Activated CD4-positive, alpha-beta T cell treated with anti-CD3 and anti-CD28 coated beads, Interleukin-2, amount 10 ng/mL, durations not matched to agents 24 days and 14 days (primary cell): ENCODE data around the gene UBE2J2. TPM values are rescaled to one million over a fixed set of nuclear protein-coding genes. Genes with fewer than 3 reads are reported as not detected.

Source experiments
- DNase-seq: peaks from one replicate; pipeline ENCODE4 v3.0.0; 2022
- H3K27ac Mint-ChIP-seq: one replicate; pipeline ENCODE4 v1.8.0; 2022; ENCODE audit warnings: mild to moderate bottlenecking, mixed read lengths
- H3K27me3 Mint-ChIP-seq: one replicate; pipeline ENCODE4 v1.8.0; 2022; ENCODE audit warnings: mixed read lengths
- H3K36me3 Mint-ChIP-seq: one replicate; pipeline ENCODE4 v1.8.0; 2022; ENCODE audit warnings: low read depth, mild to moderate bottlenecking, mixed read lengths
- H3K4me1 Mint-ChIP-seq: one replicate; pipeline ENCODE4 v1.8.0; 2021; ENCODE audit warnings: mixed read lengths
- H3K4me3 Mint-ChIP-seq: one replicate; pipeline ENCODE4 v1.8.0; 2022; ENCODE audit warnings: mild to moderate bottlenecking, moderate library complexity, mixed read lengths
- H3K9me3 Mint-ChIP-seq: one replicate; pipeline ENCODE4 v1.8.0; 2021; ENCODE audit warnings: mixed read lengths
- intact Hi-C: fragments of 100-400 bp; cut with micrococcal nuclease; formaldehyde crosslinking; loops from one replicate; pipeline ENCODE4 v1.15.1; 2023
- total RNA-seq: library from RNA; stranded (reverse); gene quantifications from 2 replicates; pipeline ENCODE4 v1.2.3, GENCODE V29; 2022

The UBE2J2 gene
- total RNA-seq, 1 donor from 2014 or later: 87.3 TPM

DNA sequence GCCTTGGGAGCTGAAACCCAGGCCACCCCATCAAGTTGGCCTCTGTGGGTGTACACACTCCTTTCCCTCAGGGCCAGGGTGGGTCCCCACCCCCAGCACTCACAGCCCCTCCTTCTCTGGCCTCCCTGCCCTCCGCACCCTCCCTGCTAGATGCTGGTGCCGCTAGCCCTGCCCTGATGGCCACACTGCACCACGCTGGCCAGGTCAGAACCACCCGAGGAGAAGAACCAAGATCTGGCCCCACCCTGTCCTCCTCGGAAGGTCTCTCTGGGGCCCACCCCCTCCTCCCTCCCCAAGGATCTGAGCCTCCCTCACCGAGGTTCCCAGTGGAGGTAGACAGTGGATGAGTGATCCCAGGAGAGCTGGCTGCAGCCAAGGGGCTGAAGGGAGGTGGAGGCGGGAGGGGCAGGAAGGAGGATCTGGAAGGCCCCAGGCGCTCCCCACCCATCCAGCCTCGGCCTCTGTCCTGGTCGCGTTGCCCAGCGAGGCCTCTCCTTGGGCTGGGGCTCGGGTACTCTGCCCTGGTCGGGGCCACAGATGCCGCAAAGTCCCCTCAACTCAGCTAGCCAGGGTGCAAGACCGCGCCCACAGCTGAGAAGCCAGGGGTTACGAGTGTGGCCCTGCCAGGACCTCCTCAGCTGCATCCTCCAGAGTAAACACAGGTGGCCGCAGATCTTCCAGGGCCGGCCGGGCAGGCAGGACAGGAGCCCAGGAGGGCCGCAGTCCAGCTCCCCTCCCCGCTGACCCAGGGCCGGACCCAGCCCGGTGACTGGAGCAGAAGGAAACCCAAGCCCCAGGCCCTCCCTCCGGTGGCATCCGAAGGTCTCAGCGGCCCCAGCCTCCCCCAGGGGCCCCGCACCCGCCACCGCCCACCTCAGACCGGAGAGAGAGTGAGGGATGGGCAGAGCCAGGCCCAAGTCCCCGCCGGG lies 36.4 kb downstream of the UBE2J2 start:
- Mint-ChIP-seq H3K36me3 (peaks cover 17% of the 10 kb centered on the region), H3K4me3 (no peak overlapping the region), H3K9me3 (peaks cover 3% of the 10 kb centered on the region), H3K27ac (no peak overlapping the region), H3K27me3 (no peaks in the 10 kb centered on the region), H3K4me1 (peaks cover 12% of the 10 kb centered on the region)
- no peak for DNase-seq
- intact Hi-C loops: no loop called here

DNA sequence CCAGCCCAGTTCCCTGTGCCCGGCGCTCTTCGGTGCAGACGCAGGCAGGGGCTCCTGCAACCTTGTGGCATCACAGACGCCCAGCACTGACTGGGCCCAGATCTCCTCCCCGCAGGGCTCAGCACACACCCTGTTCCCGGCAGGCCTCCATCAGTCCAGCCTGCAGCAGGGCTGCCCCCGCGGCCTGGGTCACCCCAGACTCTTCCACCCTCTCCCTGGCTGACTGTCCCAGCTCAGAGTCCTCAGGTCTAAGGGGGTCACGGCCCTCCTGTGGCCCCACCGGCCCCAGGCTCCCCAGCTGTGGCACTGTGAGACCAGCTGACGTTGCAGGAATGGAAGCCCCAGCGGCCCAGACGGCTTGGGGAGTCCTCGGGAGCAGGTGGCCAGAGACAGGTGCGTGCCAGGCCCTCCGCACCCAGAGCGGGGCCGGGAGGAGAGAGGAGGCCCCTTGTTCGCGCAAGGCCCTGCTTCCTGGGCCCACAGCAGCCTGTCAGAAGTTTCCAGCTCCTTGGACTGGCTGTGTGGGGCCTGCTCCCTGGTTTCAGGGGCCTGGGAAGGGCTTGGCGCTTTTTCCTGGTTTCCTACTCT lies 37.4 kb downstream of the UBE2J2 start:
- no peak overlapping the region for H3K27ac Mint-ChIP-seq
- DNase-seq: no peak
- H3K4me1 Mint-ChIP-seq: peaks cover 12% of the 10 kb centered on the region
- H3K9me3 Mint-ChIP-seq: peaks cover 3% of the 10 kb centered on the region
- intact Hi-C loops: no loop called here
- H3K36me3 Mint-ChIP-seq: peaks cover 18% of the 10 kb centered on the region
- H3K4me3 Mint-ChIP-seq: no peak overlapping the region
- H3K27me3 Mint-ChIP-seq: no peaks in the 10 kb centered on the region

DNA sequence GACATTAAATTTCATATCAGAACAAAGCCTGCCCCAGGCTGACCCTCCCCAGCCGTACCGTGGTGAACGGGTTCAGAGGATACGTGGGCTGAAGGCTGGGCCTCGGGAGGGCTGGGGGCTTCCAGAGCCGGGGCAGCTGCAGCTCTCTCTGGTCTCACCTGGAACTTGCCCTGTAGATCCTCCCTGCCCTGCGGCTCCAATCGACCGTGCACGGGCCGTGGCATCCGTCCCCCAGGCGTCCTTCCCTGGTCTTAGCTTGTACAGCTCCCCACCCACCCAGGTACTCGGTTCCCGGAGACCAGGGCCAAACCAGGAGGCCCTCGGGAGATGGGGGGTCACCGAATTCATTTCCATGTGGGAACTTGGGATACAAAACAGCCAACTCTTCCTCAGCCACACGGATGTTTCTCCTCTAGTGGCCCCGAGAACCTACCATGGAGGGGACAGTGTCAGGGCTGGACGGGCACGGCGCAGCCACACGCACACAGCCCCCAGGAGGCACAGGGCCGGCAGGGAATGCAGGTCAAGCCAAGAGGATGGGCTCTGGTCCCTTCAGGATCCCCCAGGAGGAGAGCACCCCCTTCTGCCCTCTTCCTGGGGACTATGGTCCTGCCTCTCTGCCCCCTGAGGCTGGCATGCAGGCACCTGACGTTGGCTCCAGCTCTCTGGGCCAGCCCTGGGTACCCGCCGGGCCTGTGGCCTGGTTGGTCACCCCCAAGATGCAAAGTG lies 38.5 kb downstream of the UBE2J2 start:
- DNase-seq: no peak
- Mint-ChIP-seq H3K36me3 (peaks cover 27% of the 10 kb centered on the region), H3K27me3 (no peaks in the 10 kb centered on the region), H3K4me3 (no peak overlapping the region), H3K9me3 (peaks cover 3% of the 10 kb centered on the region), H3K4me1 (peaks cover 18% of the 10 kb centered on the region), H3K27ac (no peak overlapping the region)
- intact Hi-C loops: no loop called here

DNA sequence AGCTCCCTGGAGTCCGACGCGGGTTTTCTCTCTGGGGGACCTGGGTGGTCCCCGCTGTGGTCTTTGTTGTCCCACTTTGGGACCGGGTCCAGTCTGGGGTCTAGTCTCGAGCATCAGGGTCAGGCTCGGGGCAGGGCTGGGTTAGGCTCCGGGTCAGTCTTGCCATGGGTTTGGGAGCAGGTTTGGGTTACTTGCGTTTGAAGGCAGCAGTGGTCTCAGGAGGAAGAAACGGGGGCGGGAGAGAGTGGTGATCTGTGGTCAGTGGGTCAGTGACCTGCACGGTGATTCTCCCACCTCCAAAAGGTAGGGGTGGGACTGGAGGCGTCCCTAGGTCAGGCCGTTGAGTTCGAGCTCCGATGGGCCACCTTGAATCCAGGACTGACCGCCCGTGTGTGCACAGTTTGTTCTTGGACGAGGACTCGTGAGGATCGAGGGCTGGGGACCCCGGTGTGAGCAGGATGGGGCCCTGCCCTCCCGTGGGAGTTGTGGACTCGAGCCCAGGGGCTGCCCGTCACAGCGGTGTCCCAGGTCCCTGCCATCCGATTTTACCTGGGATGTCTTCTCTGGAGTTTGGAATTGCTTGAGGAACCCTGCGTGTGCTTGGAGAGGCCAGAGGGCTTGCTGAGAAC lies 39.4 kb downstream of the UBE2J2 start:
- DNase-seq: no peak
- H3K4me3 Mint-ChIP-seq: peak overlapping the region; percentile 74
- H3K36me3 Mint-ChIP-seq: peaks cover 35% of the 10 kb centered on the region
- intact Hi-C loops: no loop called here
- H3K4me1 Mint-ChIP-seq: peaks cover 26% of the 10 kb centered on the region
- peaks cover 3% of the 10 kb centered on the region for H3K9me3 Mint-ChIP-seq
- H3K27ac Mint-ChIP-seq: peak overlapping the region; percentile 81
- no peaks in the 10 kb centered on the region for H3K27me3 Mint-ChIP-seq

DNA sequence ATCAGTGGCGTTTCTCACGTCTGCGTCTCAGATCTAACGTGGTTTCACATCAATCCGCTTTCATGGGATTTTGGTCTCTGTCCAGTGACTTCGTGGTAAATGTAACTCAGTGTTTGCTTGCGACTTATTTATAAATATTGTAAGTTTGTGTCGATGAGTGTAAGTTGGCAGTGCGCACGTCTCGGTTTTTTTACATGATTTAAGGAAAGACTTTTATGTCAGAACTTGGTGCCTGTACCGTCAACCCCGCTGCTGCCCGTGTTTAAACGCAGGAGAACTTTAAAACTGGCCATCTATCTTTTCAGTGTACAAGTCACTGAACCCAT lies 40.1 kb downstream of the UBE2J2 start:
- intact Hi-C loops: no loop called here

DNA sequence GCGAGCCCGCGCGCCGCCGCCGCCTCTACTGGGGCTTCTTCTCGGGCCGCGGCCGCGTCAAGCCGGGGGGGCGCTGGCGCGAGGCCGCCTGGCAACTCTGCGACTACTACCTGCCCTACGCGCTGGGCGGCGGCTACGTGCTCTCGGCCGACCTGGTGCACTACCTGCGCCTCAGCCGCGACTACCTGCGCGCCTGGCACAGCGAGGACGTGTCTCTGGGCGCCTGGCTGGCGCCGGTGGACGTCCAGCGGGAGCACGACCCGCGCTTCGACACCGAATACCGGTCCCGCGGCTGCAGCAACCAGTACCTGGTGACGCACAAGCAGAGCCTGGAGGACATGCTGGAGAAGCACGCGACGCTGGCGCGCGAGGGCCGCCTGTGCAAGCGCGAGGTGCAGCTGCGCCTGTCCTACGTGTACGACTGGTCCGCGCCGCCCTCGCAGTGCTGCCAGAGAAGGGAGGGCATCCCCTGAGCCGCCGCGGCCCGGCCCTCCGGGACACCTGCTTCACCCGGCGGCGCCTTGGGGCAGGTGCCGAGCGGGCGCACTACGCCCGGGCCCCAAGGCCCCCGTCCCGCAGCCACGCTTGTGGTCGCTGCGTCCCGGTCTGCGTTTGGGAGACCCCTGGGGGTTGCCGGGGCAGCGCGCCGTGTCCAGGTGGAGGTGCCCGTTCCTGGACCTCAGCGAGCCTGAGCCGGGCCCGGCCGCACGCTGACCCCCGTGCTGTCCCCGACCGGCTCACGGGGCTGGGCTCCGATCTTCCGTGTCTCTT lies 40.7 kb downstream of the UBE2J2 start:
- peaks cover 40% of the 10 kb centered on the region for H3K36me3 Mint-ChIP-seq

More for the DNA sequence above, 40.1 kb downstream of the UBE2J2 start:
- H3K36me3 Mint-ChIP-seq: peaks cover 38% of the 10 kb centered on the region
- no peaks in the 10 kb centered on the region for H3K27me3 Mint-ChIP-seq
- peaks cover 3% of the 10 kb centered on the region for H3K9me3 Mint-ChIP-seq
- H3K4me1 Mint-ChIP-seq: peaks cover 26% of the 10 kb centered on the region
- no peak for DNase-seq
- peak overlapping the region; percentile 81 for H3K27ac Mint-ChIP-seq
- peak overlapping the region; percentile 74 for H3K4me3 Mint-ChIP-seq

DNA sequence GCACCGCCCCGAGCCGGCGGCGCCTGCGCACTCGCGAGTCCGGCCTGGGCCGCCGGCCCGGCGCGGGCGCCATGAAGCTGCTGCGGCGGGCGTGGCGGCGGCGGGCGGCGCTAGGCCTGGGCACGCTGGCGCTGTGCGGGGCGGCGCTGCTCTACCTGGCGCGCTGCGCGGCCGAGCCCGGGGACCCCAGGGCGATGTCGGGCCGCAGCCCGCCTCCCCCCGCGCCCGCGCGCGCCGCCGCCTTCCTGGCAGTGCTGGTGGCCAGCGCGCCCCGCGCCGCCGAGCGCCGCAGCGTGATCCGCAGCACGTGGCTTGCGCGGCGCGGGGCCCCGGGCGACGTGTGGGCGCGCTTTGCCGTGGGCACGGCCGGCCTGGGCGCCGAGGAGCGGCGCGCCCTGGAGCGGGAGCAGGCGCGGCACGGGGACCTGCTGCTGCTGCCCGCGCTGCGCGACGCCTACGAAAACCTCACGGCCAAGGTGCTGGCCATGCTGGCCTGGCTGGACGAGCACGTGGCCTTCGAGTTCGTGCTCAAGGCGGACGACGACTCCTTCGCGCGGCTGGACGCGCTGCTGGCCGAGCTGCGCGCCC lies 41.4 kb downstream of the UBE2J2 start, which contains the start of gene B3GALT6:
Gene B3GALT6 (plus strand): TSS at position 30 of the 588 bp plus-strand sequence. CDS start 42 bp downstream, at position 72.
- intact Hi-C loops: no loop called here
- DNase-seq: no peak
- H3K27ac Mint-ChIP-seq: peak within 1 kb of the TSS; percentile 86
- H3K4me3 Mint-ChIP-seq: peak within 1 kb of the TSS; percentile 91
- peaks cover 26% of the 10 kb centered on the region for H3K4me1 Mint-ChIP-seq
- peaks cover 43% of the 10 kb centered on the region for H3K36me3 Mint-ChIP-seq
- no peaks in the 10 kb centered on the region for H3K27me3 Mint-ChIP-seq
- peaks cover 3% of the 10 kb centered on the region for H3K9me3 Mint-ChIP-seq

More for the DNA sequence above, 40.7 kb downstream of the UBE2J2 start:
- Mint-ChIP-seq H3K4me1 (peaks cover 26% of the 10 kb centered on the region), H3K27ac (peak overlapping the region; percentile 81), H3K27me3 (no peaks in the 10 kb centered on the region), H3K9me3 (peaks cover 3% of the 10 kb centered on the region), H3K4me3 (peak overlapping the region; percentile 78)
- DNase-seq: no peak
- intact Hi-C loops: no loop called here

DNA sequence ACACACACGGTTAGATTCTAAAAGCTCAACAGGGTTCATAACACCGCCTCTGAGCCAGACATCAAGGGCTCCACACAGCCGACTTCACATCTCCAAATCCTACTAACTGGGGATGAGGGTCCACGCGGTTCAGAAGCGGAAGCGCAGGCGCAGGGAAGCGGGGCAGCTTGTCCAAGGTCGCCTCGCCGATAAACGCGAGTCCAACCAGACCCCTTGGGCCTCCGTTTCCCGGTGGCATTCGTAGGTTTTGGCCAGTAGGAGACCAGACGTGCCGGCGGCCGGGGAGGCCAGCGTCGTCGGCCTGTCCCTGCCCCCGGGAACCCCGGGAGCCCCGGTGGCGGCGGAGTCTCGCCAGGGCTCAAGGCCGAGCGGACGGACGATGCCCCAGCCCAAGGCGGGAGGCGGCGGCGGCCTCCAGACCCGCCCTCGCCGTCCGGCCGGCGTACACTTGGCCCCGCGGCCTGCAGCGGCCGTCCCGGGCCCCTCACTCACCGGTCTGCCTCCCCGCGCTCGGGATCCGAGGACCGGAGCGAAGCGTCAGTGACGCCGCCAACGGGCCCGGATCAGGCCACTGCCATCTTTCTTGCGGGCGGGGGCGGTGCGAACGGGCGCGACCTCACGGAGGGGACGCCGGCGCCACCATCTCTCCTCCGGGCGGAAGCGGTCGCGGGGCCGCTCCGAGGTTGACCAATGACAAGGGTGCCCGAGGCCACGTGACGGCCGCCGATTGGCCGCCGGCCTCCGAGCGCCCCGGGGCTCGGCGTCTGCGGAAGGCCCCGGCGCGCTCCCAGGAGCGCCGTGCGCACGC lies 42.0 kb downstream of the UBE2J2 start, which contains the start of gene SDF4:
Gene SDF4 (minus strand): TSS at position 602 of the 808 bp plus-strand sequence. CDS start 3,229 bp downstream, outside the sequence.
- Mint-ChIP-seq H3K27ac (peak within 1 kb of the TSS; percentile 86), H3K36me3 (peaks cover 46% of the 10 kb centered on the region), H3K4me3 (peak within 1 kb of the TSS; percentile 91), H3K4me1 (peaks cover 26% of the 10 kb centered on the region), H3K9me3 (peaks cover 3% of the 10 kb centered on the region), H3K27me3 (no peaks in the 10 kb centered on the region)
- DNase-seq: peak; percentile 99
- intact Hi-C loops: loop anchor here (2.0 kb wide), 1 partner anchor 17 kb away; the partner anchor contains the start of gene TNFRSF4

DNA sequence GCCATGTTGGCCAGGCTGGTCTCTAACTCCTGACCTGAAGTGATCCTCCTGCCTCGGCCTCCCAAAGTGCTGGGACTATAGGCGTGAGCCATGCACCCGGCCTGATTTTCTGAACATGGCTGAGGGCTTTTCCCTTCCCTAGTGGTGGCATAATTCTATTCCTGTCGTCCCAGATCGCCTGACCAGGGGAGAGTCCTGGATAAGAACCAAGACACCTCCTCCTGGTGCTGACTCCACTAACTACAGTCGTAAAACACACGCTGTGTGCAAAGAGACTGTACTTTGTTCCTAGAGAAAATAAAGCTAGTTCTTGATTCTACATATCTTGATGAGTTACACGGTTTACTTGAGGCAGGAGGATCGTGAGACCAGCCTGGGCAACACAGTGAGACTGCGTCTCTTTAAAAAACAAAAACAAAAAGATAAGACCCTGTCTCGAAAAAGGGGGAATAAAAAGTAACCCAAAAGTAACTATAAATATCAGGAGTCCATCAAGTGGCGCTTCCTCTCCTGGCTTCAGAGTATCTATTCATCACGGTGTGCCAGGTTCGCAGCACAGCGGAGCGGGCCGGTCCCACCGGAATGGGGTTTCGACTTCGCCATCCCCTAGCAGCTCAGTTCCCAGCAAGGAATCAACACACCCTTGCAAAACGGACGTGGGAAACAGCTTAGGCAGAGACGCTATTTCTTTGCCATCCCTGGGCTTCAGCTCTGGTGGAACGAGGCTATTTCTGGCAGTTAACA lies 42.8 kb downstream of the UBE2J2 start:
- H3K27me3 Mint-ChIP-seq: no peaks in the 10 kb centered on the region
- H3K4me1 Mint-ChIP-seq: peaks cover 28% of the 10 kb centered on the region
- DNase-seq: no peak
- intact Hi-C loops: loop anchor here (1.0 to 2.0 kb wide), 2 partner anchors 16 to 109 kb away; partner anchors contain the start of gene TNFRSF4
- peaks cover 3% of the 10 kb centered on the region for H3K9me3 Mint-ChIP-seq
- H3K36me3 Mint-ChIP-seq: peaks cover 50% of the 10 kb centered on the region
- peak overlapping the region; percentile 91 for H3K4me3 Mint-ChIP-seq
- peak overlapping the region; percentile 86 for H3K27ac Mint-ChIP-seq

DNA sequence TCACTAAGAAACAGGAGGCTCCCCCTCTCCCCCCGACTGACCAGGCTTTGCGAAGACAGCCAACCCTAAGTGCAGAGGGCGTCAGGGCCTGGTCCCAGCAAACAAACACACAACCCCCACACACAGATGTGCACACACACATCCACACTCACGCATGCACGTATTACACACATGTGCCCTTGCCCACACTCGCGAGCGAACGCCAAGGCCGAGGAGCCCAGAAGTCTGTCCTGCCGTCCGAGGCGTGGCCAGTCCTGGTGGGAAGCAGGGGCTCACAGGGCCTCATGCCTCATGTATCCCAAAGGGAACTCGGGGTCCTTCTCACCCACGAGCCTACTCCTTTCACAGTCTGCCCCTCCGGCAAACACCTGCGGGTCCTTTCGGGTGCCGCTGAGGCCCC lies 43.9 kb downstream of the UBE2J2 start:
- Mint-ChIP-seq H3K4me1 (peaks cover 31% of the 10 kb centered on the region), H3K27me3 (no peaks in the 10 kb centered on the region), H3K36me3 (peaks cover 54% of the 10 kb centered on the region), H3K4me3 (peak overlapping the region; percentile 91), H3K27ac (peak overlapping the region; percentile 32), H3K9me3 (peaks cover 3% of the 10 kb centered on the region)
- DNase-seq: no peak
- intact Hi-C loops: loop anchor here (1.0 to 2.0 kb wide), 2 partner anchors 15 to 107 kb away; partner anchors contain the start of gene TNFRSF4

DNA sequence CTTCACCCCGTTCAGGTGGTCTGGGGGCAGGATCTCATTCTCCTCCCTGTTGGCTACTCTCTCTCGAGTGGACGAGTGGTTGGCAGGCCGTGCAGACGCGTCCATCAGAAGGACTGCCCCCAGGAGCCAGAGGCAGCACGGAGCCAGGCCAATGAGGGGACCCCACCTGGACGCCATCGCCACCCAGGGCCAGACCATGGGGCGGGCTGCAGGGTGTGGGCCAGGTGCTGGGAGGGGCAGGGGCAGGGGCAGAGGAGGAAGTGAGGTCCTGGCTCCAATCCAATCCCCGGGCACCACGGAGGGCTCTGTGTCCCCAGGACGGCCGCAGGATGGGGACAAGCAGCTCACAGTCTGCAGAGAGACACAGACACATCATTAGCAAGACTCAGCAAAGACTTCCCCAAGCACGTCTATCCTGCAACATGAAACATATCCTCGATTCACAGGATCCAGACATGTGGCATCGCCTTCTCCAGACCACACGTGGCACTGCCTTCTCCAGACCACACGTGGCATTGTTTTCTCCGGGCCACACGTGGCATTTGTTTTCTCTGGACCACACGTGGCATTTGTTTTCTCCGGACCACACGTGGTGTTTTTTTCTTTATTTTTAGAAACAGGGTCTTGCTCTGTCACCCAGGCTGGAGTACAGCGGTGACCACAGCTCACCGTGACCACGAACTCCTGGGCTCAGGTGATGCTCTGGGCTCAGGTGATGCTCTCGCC lies 44.9 kb downstream of the UBE2J2 start:
- Mint-ChIP-seq H3K36me3 (peaks cover 48% of the 10 kb centered on the region), H3K4me1 (peaks cover 23% of the 10 kb centered on the region), H3K27ac (no peak overlapping the region), H3K27me3 (no peaks in the 10 kb centered on the region), H3K4me3 (no peak overlapping the region), H3K9me3 (peaks cover 3% of the 10 kb centered on the region)
- intact Hi-C loops: no loop called here
- no peak for DNase-seq
